ENCODE data around the gene IL19. TPM values are rescaled to one million over a fixed set of nuclear protein-coding genes. Genes with fewer than 3 reads are reported as not detected.
A peak's percentile ranks its signal among the peaks of the same experiment; 100 is the strongest.
"Not testable (repeated sequence)": the region's sequence is repeated elsewhere in the genome, so short reads cannot be mapped to it uniquely, and the experiment has no call there.

IL19 gene
- total RNA-seq, 1 donor from 2014 or later, result not detected

GRCh38 chr1:206772243-206772937, 1.8 kb downstream of the IL19 start, which contains the start of gene IL10:
Gene IL10, minus strand, starts transcription at chr1:206772494. Its CDS starts 59 bp downstream, at chr1:206772435.
- no peak for DNase-seq (ENCODE audit: low spot score)
- ATAC-seq, result peak; percentile 56

GRCh38 chr1:206774093-206774492, 3.5 kb downstream of the IL19 start:
- peak; percentile 32 for ATAC-seq
- DNase-seq (ENCODE audit: low spot score), result no peak

GRCh38 chr1:206776229-206776628, 5.7 kb downstream of the IL19 start:
- ATAC-seq (no peak), DNase-seq (ENCODE audit: low spot score) (no peak)

GRCh38 chr1:206778031-206778430, 7.5 kb downstream of the IL19 start:
- DNase-seq (ENCODE audit: low spot score) (no peak), ATAC-seq (no peak)

GRCh38 chr1:206778911-206779310, 8.3 kb downstream of the IL19 start:
- not testable (repeated sequence) for DNase-seq (ENCODE audit: low spot score); ATAC-seq

- no peak for ATAC-seq
- no peak for DNase-seq (ENCODE audit: low spot score)
Observed at GRCh38 chr1:206779638-206780037, 9.1 kb downstream of the IL19 start.

GRCh38 chr1:206782448-206782847, 11.9 kb downstream of the IL19 start:
- no peak for DNase-seq (ENCODE audit: low spot score)
- ATAC-seq, result no peak

GRCh38 chr1:206783506-206783905, 12.9 kb downstream of the IL19 start:
- no peak for DNase-seq (ENCODE audit: low spot score)
- ATAC-seq, result no peak

GRCh38 chr1:206784471-206784903, 13.9 kb downstream of the IL19 start:
- no peak for DNase-seq (ENCODE audit: low spot score)
- ATAC-seq, result no peak

GRCh38 chr1:206785182-206785765, 14.7 kb downstream of the IL19 start:
- ATAC-seq (no peak), DNase-seq (ENCODE audit: low spot score) (no peak)

- no peak for ATAC-seq
- DNase-seq (ENCODE audit: low spot score), result no peak
Observed at GRCh38 chr1:206786212-206786886, 15.8 kb downstream of the IL19 start.

GRCh38 chr1:206787891-206788290, 17.3 kb downstream of the IL19 start:
- no peak for ATAC-seq
- no peak for DNase-seq (ENCODE audit: low spot score)

- ATAC-seq, result no peak
Observed at GRCh38 chr1:206788487-206789050, 18.0 kb downstream of the IL19 start.

GRCh38 chr1:206790502-206791250, 20.1 kb downstream of the IL19 start:
- ATAC-seq (no peak), DNase-seq (ENCODE audit: low spot score) (no peak)

More at GRCh38 chr1:206788487-206789050, 18.0 kb downstream of the IL19 start:
- DNase-seq (ENCODE audit: low spot score), result no peak

- no peak for DNase-seq (ENCODE audit: low spot score)
- no peak for ATAC-seq
Observed at GRCh38 chr1:206792939-206793607, 22.5 kb downstream of the IL19 start.

- DNase-seq (ENCODE audit: low spot score), result no peak
- ATAC-seq, result no peak
Observed at GRCh38 chr1:206793620-206794019, 23.0 kb downstream of the IL19 start.

- DNase-seq (ENCODE audit: low spot score) (no peak), ATAC-seq (no peak)
Observed at GRCh38 chr1:206794294-206794908, 23.8 kb downstream of the IL19 start.

GRCh38 chr1:206796116-206796515, 25.5 kb downstream of the IL19 start:
- DNase-seq (ENCODE audit: low spot score), result no peak
- no peak for ATAC-seq

GRCh38 chr1:206796981-206797402, 26.4 kb downstream of the IL19 start:
- DNase-seq (ENCODE audit: low spot score) (no peak), ATAC-seq (peak; percentile 61)

Data from left lobe of liver (tissue), 2 donors.